ENCODE measurements around the gene SEC61A1.

The SEC61A1 gene

DNA sequence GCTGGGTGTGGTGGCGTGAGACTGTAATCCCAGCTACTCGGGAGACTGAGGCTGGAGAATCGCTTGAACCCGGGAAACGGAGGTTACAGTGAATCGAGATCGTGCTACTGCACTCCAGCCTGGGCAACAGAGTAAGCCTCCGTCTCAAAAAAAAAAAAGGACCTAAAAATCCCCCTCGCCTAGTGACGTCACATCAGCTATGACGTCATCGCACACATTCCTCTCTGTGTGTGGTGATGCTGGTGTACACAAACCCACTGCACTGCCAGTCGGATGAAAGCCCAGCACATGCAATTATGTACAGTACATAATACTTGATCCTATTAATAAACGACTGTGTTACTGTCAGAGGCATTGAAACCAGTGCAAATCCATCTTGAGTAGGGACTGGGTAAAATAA, 40.2 kb upstream of the SEC61A1 start:
- TF ChIP-seq, protein P1, sequence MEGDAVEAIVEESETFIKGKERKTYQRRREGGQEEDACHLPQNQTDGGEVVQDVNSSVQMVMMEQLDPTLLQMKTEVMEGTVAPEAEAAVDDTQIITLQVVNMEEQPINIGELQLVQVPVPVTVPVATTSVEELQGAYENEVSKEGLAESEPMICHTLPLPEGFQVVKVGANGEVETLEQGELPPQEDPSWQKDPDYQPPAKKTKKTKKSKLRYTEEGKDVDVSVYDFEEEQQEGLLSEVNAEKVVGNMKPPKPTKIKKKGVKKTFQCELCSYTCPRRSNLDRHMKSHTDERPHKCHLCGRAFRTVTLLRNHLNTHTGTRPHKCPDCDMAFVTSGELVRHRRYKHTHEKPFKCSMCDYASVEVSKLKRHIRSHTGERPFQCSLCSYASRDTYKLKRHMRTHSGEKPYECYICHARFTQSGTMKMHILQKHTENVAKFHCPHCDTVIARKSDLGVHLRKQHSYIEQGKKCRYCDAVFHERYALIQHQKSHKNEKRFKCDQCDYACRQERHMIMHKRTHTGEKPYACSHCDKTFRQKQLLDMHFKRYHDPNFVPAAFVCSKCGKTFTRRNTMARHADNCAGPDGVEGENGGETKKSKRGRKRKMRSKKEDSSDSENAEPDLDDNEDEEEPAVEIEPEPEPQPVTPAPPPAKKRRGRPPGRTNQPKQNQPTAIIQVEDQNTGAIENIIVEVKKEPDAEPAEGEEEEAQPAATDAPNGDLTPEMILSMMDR (IDR thresholded peaks at IDR 0.05; ENCODE audit: low read depth, low read length): no peak
- H3K4me3 ChIP-seq (replicated peaks in 1 of 2; ENCODE audit: low read depth in 2 of 2, low read length in 2 of 2): no peak overlapping the region
- DNase-seq (ENCODE audit: low read depth in 2 of 2): no peak

DNA sequence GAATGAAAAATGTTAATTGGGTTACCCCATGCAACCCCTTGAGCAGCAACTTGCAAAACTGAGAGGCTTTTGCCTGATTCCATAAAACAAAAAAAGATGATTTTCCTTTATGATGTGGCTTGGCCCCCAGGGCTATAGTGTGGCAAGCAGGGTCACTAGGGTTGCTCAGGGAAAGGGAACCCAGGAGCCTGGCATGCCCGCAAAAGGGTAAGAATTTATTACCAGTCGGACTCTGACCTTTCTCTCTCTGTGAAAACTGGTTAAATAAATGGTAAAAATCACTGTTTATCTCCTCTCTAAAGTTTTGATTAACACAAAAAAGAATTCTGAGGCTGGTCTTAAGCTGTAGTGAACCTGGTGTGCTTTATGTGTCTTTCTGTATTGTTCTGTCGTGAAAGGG, 37.7 kb upstream of the SEC61A1 start:
- TF ChIP-seq, protein P1 (IDR thresholded peaks at IDR 0.05; ENCODE audit: low read depth, low read length): no peak
- no peak for DNase-seq (ENCODE audit: low read depth in 2 of 2)
- H3K4me3 ChIP-seq (replicated peaks in 1 of 2; ENCODE audit: low read depth in 2 of 2, low read length in 2 of 2): no peak overlapping the region

DNA sequence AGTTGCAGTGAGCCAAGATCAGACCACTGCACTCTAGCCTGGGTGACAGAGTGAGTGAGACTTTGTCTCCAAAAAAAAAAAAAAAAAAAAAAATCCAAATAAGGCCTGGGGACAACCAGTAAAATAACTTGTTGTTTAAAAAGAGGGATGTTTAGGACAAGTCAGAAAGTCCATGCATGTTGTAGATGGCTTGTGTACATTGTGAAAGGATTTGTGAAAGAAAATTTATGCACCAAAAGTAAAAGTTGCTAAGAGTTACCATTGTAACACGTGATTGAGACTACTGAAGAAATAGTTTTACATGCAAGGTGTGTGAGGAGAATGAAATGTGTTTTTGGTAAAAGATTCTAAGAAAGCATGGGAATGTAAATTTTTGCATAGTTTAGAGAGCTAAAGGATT, 35.7 kb upstream of the SEC61A1 start:
- TF ChIP-seq, protein P1 (IDR thresholded peaks at IDR 0.05; ENCODE audit: low read depth, low read length): no peak
- DNase-seq (ENCODE audit: low read depth in 2 of 2): no peak
- H3K4me3 ChIP-seq (replicated peaks in 1 of 2; ENCODE audit: low read depth in 2 of 2, low read length in 2 of 2): no peak overlapping the region

DNA sequence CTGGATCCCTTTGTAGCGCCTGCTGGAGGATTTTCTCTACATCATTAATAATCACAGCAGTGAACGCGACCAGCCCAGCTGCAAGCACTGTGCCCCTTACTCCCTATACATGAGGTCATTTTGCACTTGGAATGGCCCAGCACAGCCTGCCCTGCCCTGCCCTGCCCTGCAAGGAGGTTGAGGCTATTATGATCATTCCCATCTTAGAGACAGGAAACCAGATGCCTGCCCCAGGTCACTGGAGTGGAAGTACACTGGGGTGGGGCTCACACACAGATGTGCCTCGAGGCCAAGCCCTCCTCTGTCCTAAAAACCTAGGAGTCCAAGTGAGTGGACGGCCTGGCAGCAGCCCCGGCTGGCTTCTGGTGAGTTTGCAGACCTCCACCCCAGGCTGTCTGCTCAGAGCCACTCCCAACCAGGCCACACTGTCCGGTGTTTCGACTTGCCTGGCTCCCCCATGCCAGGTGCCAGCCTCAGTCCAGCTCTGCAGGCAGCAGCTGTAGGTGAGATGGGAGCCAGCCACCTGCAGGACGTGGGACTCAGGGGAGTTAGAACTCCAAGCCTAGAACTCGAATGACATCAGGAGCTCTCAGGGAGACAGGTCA, 30.4 kb upstream of the SEC61A1 start:
- TF ChIP-seq, protein P1 (IDR thresholded peaks at IDR 0.05; ENCODE audit: low read depth, low read length): no peak
- H3K4me3 ChIP-seq (replicated peaks in 1 of 2; ENCODE audit: low read depth in 2 of 2, low read length in 2 of 2): no peak overlapping the region
- DNase-seq (ENCODE audit: low read depth in 2 of 2): no peak

DNA sequence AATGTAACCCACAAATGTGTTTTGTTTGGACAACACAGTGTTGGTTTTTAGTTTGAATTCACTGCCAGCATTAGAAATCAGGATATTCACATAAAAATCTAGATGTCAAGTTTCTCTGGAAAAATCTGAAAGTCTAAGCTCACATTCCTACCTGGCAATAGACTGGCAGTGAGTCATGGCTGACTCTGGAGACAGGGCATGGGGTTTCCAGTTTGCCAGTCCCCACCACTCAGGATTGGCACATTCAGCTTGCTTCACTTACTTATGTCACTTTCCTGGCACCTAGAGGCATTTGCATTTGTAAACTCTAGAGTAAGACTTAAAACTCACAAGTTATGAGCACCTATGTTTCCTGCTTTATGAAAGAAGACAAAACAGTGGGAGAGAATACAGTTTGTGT, 19.1 kb upstream of the SEC61A1 start:
- TF ChIP-seq, protein P1 (IDR thresholded peaks at IDR 0.05; ENCODE audit: low read depth, low read length): no peak
- peak in 1 of 2 donors; percentile 10 for DNase-seq (ENCODE audit: low read depth in 2 of 2)
- H3K4me3 ChIP-seq (replicated peaks in 1 of 2; ENCODE audit: low read depth in 2 of 2, low read length in 2 of 2): no peak overlapping the region

DNA sequence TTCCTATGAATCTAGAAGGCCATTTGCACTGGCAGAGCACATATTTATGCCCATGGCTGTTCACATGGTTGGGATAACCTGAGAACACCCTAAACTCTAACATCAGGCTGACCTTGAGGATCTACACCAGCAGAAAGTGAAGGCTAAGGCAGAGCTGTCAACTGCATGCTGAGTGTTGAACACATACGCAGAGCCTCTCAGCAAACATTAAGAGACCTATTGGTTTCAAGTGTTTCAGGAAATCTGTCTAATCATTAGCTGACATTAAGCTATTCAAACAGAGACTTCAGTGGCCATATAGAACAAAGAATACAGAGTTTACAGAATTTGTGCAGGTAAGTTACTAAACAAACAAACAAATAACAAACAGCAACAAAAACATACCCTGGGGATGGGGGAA, 16.1 kb upstream of the SEC61A1 start:
- H3K4me3 ChIP-seq (replicated peaks in 1 of 2; ENCODE audit: low read depth in 2 of 2, low read length in 2 of 2): no peak overlapping the region
- no peak for DNase-seq (ENCODE audit: low read depth in 2 of 2)
- TF ChIP-seq, protein P1 (IDR thresholded peaks at IDR 0.05; ENCODE audit: low read depth, low read length): no peak

DNA sequence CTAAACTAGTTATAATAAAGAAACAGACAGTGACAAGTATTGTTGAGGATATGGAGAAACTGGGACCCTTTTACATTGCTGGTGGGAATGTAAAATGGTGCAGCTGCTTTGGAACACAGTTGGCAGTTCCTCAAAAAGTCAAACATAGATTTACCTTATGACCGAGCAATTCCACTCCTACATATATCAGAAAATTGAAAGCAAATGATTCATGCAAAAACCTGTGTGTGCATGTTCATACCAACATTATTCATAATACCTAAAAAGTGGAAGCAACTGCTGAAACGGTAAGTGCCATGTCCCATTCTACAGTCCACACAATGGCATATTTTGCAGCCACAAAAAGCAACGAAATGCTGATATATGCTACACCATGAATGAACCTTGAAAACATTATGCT, 12.2 kb upstream of the SEC61A1 start:
- DNase-seq (ENCODE audit: low read depth in 2 of 2): no peak
- H3K4me3 ChIP-seq (replicated peaks in 1 of 2; ENCODE audit: low read depth in 2 of 2, low read length in 2 of 2): no peak overlapping the region
- TF ChIP-seq, protein P1 (IDR thresholded peaks at IDR 0.05; ENCODE audit: low read depth, low read length): no peak

Measured in cardiac fibroblast (primary cell).